Stimulated activated memory B cell treated with anti-CD40 and anti-IgM and Interleukin-4, amounts not matched to agents 10 μg/mL and 1 μg/mL and 100 μg/mL, for 72 hours (primary cell): Measurements from ENCODE around the gene WIPF3.

Experiments
- ATAC-seq: fragments of 150-1000 bp; cut with Tn5 transposase; 2 replicates; pipeline ENCODE4 v1.10.0; 2021
- H3K27ac Mint-ChIP-seq: one replicate; pipeline ENCODE4 v1.8.0; 2022; ENCODE audit warnings: mild to moderate bottlenecking, mixed read lengths
- H3K27me3 Mint-ChIP-seq: one replicate; pipeline ENCODE4 v1.8.0; 2022; ENCODE audit warnings: mixed read lengths
- H3K36me3 Mint-ChIP-seq: one replicate; pipeline ENCODE4 v1.8.0; 2022; ENCODE audit warnings: mixed read lengths
- H3K4me1 Mint-ChIP-seq: one replicate; pipeline ENCODE4 v1.8.0; 2022; ENCODE audit warnings: mixed read lengths
- H3K4me3 Mint-ChIP-seq: one replicate; pipeline ENCODE4 v1.8.0; 2022; ENCODE audit warnings: mild to moderate bottlenecking, moderate library complexity, mixed read lengths
- H3K9me3 Mint-ChIP-seq: one replicate; pipeline ENCODE4 v1.8.0; 2022; ENCODE audit warnings: mixed read lengths

WIPF3 gene

GRCh38 chr7:29853072-29853471, 46.8 kb downstream of the WIPF3 start:
- no peak overlapping the region for H3K27ac Mint-ChIP-seq
- no peaks in the 10 kb centered on the region for H3K4me1 Mint-ChIP-seq
- no peaks in the 10 kb centered on the region for H3K36me3 Mint-ChIP-seq
- peaks cover 23% of the 10 kb centered on the region for H3K27me3 Mint-ChIP-seq
- H3K4me3 Mint-ChIP-seq, result no peak overlapping the region
- no peaks in the 10 kb centered on the region for H3K9me3 Mint-ChIP-seq
- no peak for ATAC-seq

DNA sequence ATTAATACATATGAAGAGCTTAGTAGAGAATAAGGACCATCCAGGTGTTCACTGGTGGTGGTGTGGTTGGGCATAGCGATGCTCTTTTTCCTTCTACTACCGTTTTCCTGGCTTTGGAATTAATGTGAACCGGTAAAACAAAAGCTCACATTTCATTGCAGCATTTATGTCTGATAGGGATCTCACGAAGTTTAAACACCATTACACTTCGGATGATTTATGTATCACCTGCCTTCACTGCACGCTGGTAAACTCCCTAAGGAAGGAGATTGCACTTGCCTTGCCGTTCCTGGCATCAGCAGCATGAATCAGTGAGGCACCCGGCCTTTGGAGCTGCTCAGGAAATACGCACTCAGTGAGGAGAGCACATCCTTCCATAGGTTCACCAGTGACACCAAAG, 47.5 kb downstream of the WIPF3 start:
- H3K27me3 Mint-ChIP-seq, result peaks cover 27% of the 10 kb centered on the region
- H3K4me3 Mint-ChIP-seq, result no peak overlapping the region
- H3K27ac Mint-ChIP-seq, result no peak overlapping the region
- H3K4me1 Mint-ChIP-seq, result no peaks in the 10 kb centered on the region
- ATAC-seq, result no peak
- no peaks in the 10 kb centered on the region for H3K9me3 Mint-ChIP-seq
- no peaks in the 10 kb centered on the region for H3K36me3 Mint-ChIP-seq

- H3K4me1 Mint-ChIP-seq, result no peaks in the 10 kb centered on the region
- no peak overlapping the region for H3K27ac Mint-ChIP-seq
- no peaks in the 10 kb centered on the region for H3K36me3 Mint-ChIP-seq
- peaks cover 32% of the 10 kb centered on the region for H3K27me3 Mint-ChIP-seq
- H3K4me3 Mint-ChIP-seq, result no peak overlapping the region
- ATAC-seq, result no peak
- no peaks in the 10 kb centered on the region for H3K9me3 Mint-ChIP-seq
Measured at GRCh38 chr7:29854257-29854938, 48.1 kb downstream of the WIPF3 start.

DNA sequence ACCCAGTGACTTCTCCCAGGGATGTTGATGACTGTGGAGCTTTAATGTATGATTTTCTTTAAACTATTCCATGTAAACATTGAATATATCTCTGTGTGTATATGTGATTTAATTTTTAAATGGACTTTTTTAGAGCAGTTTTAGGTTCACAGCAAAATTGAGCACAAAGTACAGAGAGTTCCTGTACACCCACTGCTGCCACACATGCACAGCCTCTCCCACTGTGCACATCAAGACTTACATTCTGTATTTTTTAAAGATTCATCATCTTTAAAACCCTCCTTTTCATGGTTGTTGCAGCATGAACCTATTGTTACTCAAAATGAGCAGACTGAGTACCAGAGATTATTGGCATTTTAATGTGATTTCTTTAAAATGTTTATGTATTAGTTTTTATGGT, 51.3 kb downstream of the WIPF3 start:
- Mint-ChIP-seq H3K36me3 (no peaks in the 10 kb centered on the region), H3K4me3 (no peak overlapping the region), H3K27ac (no peak overlapping the region), H3K9me3 (no peaks in the 10 kb centered on the region), H3K4me1 (no peaks in the 10 kb centered on the region), H3K27me3 (peaks cover 23% of the 10 kb centered on the region)
- no peak for ATAC-seq

DNA sequence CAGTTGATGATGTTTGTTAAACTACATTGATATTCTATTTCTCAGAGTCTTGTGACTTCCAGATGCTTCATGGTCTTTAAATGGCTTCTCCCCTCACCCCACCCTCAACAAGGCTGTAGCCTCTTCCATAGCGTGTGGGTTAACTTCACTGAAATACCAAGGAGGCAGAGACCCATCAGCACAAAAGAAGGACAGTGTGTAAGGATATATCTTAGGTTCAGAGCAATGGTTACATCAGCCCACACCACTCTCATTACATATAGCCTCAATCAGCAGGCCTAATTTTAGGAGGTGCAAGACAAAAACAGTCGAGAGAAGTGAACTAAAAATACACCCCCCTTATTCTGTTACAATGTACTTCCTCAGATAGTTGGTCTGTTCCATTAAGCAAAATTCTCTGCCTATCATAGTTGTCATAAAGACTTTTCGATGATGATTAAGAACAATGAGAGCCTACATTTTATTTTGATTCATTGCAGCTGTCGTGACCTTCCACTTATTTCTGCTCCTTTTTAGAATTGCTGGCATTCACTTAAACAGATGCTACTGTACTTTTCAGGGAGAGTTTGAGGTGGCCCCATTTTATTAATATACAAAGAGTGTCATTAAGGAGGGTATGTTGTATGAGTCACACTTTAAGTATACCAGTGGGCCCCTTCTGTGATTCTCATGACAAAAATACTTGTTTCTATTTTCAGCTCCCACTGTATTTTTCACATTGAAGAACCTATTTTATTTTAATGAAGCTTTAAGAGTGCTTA, 52.1 kb downstream of the WIPF3 start:
- no peaks in the 10 kb centered on the region for H3K9me3 Mint-ChIP-seq
- H3K27me3 Mint-ChIP-seq, result peaks cover 23% of the 10 kb centered on the region
- ATAC-seq, result no peak
- H3K27ac Mint-ChIP-seq, result no peak overlapping the region
- no peaks in the 10 kb centered on the region for H3K36me3 Mint-ChIP-seq
- no peak overlapping the region for H3K4me3 Mint-ChIP-seq
- no peaks in the 10 kb centered on the region for H3K4me1 Mint-ChIP-seq

DNA sequence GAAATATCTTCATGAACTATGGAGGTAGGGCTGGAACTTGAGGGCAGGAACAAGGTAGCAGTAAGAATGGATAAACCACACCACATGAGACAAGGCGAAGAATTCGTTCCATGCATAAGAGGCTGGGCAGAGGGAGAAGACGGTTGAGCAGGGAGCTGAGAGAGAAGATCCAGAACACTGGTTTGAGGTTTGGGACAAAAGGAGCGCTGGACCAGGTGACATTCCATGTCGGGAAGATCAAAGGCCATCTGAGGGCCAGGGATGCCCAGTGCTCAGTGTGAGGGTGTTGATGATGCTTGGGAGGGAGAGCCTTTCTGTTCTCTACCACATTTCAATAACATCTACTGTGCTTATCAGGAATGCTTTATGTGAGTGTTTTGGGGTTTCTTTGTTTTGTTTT, 52.8 kb downstream of the WIPF3 start:
- Mint-ChIP-seq H3K4me3 (no peak overlapping the region), H3K27ac (no peak overlapping the region), H3K4me1 (no peaks in the 10 kb centered on the region), H3K27me3 (peaks cover 23% of the 10 kb centered on the region), H3K36me3 (no peaks in the 10 kb centered on the region), H3K9me3 (no peaks in the 10 kb centered on the region)
- no peak for ATAC-seq

DNA sequence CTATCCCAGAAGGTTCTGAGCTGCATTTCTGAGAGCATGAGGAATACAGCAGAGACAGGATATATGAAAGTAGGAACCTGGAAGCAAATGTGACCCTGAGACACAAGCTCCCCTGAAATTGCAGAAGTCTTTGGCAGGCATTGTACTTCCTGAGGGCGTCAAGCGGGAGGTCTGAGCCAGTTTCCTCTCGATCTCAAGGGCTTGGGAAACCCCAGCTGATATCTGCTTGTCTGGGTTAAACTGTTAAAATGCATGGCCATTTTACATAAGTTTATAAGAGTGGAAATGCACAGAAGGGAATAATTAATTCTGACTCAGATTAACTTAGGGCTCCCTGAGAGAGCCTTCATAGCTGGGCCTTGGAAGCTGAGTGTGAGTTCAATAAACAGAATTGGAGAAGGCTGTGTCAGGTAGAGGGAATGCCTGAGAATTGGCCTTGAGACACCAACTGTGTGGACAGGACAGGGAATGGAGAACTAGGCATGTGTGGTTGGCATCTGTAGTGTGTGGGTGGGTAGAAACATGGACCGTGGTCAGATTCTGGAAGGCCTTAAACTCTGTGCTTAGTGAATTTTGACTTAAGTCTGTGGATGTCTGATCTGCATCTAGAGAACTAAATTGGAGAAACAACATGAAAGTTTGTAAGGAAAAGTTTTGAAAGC, 53.3 kb downstream of the WIPF3 start:
- Mint-ChIP-seq H3K36me3 (no peaks in the 10 kb centered on the region), H3K9me3 (no peaks in the 10 kb centered on the region), H3K4me1 (no peaks in the 10 kb centered on the region), H3K4me3 (no peak overlapping the region), H3K27me3 (peaks cover 23% of the 10 kb centered on the region), H3K27ac (no peak overlapping the region)
- ATAC-seq, result no peak

DNA sequence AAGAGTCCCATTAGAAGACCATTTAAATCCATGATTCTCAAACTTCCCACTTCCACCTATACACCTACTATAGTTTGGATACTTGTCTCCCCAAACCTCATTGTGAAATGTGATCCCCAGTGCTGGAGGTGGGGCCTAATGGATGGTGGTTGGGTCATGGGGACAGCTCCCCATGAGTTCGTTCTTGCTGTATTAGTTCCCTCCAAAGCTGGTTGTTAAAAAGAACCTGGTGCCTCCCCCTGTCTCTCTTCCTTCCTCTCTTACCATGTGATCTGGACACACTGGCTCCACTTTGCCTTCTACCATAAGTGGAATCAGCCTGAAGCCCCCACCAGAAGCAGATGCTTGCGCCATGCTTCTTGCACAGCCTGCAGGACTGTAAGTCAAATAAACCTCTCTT, 53.9 kb downstream of the WIPF3 start:
- H3K9me3 Mint-ChIP-seq, result no peaks in the 10 kb centered on the region
- no peak overlapping the region for H3K27ac Mint-ChIP-seq
- H3K4me1 Mint-ChIP-seq, result no peaks in the 10 kb centered on the region
- H3K27me3 Mint-ChIP-seq, result peaks cover 22% of the 10 kb centered on the region
- no peak overlapping the region for H3K4me3 Mint-ChIP-seq
- no peak for ATAC-seq
- H3K36me3 Mint-ChIP-seq, result no peaks in the 10 kb centered on the region

GRCh38 chr7:29861884-29862283, 55.6 kb downstream of the WIPF3 start:
- Mint-ChIP-seq H3K4me3 (no peak overlapping the region), H3K4me1 (no peaks in the 10 kb centered on the region)
- no peak for ATAC-seq

GRCh38 chr7:29864656-29865055, 58.3 kb downstream of the WIPF3 start:
- H3K4me1 Mint-ChIP-seq, result no peaks in the 10 kb centered on the region
- no peak overlapping the region for H3K27ac Mint-ChIP-seq
- H3K9me3 Mint-ChIP-seq, result no peaks in the 10 kb centered on the region
- H3K4me3 Mint-ChIP-seq, result no peak overlapping the region
- no peak for ATAC-seq
- H3K36me3 Mint-ChIP-seq, result no peaks in the 10 kb centered on the region
- peaks cover 18% of the 10 kb centered on the region for H3K27me3 Mint-ChIP-seq

More at GRCh38 chr7:29861884-29862283, 55.6 kb downstream of the WIPF3 start:
- Mint-ChIP-seq H3K27ac (no peak overlapping the region), H3K36me3 (no peaks in the 10 kb centered on the region), H3K9me3 (no peaks in the 10 kb centered on the region), H3K27me3 (peaks cover 9% of the 10 kb centered on the region)

- Mint-ChIP-seq H3K36me3 (no peaks in the 10 kb centered on the region), H3K9me3 (no peaks in the 10 kb centered on the region), H3K4me1 (no peaks in the 10 kb centered on the region), H3K4me3 (no peak overlapping the region), H3K27me3 (peaks cover 26% of the 10 kb centered on the region), H3K27ac (no peak overlapping the region)
- ATAC-seq, result no peak
Measured at GRCh38 chr7:29865526-29865925, 59.2 kb downstream of the WIPF3 start.

GRCh38 chr7:29866490-29866930, 60.2 kb downstream of the WIPF3 start:
- Mint-ChIP-seq H3K36me3 (no peaks in the 10 kb centered on the region), H3K4me1 (no peaks in the 10 kb centered on the region), H3K9me3 (no peaks in the 10 kb centered on the region), H3K27ac (no peak overlapping the region), H3K27me3 (peaks cover 26% of the 10 kb centered on the region), H3K4me3 (no peak overlapping the region)
- no peak for ATAC-seq

GRCh38 chr7:29871787-29872398, 65.6 kb downstream of the WIPF3 start:
- H3K4me3 Mint-ChIP-seq, result no peak overlapping the region
- peaks cover 35% of the 10 kb centered on the region for H3K27me3 Mint-ChIP-seq
- no peaks in the 10 kb centered on the region for H3K4me1 Mint-ChIP-seq
- H3K9me3 Mint-ChIP-seq, result no peaks in the 10 kb centered on the region
- no peak for ATAC-seq
- no peak overlapping the region for H3K27ac Mint-ChIP-seq
- H3K36me3 Mint-ChIP-seq, result no peaks in the 10 kb centered on the region

DNA sequence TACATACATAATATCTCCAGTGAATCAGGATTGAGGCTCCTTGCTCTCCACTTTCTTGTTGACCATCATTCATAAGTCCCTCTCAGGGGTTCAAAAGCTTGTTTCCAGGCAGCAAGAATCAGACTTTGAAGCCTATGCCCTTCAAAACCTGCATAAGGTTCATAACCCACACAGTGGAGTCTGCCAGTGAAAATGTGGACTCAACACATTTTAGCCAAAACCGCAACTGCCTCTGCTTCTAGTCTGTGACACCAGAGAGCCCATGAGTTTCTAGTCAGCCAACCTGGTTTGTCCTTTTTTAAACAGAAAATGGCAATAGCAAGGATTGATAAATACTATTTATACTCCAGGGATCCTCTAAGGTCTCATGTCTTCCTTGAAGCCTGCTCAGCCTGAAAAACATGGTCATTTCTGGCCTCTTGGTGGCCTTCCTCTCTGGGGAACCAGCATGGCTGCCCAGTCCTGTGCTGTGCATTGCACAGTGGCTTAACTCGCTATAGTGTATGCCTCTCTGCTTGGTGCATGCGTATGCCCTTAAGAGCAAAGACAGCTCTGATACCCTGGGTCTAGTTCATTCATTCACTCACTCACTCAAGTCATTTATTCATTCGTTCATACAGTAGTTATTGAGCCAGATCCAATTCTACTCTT, 67.5 kb downstream of the WIPF3 start:
- H3K27me3 Mint-ChIP-seq, result peaks cover 23% of the 10 kb centered on the region
- no peak overlapping the region for H3K27ac Mint-ChIP-seq
- H3K36me3 Mint-ChIP-seq, result no peaks in the 10 kb centered on the region
- H3K9me3 Mint-ChIP-seq, result no peaks in the 10 kb centered on the region
- H3K4me3 Mint-ChIP-seq, result no peak overlapping the region
- H3K4me1 Mint-ChIP-seq, result peaks cover 6% of the 10 kb centered on the region
- no peak for ATAC-seq

GRCh38 chr7:29875741-29876140, 69.4 kb downstream of the WIPF3 start:
- H3K4me1 Mint-ChIP-seq, result peaks cover 6% of the 10 kb centered on the region
- no peaks in the 10 kb centered on the region for H3K36me3 Mint-ChIP-seq
- H3K27ac Mint-ChIP-seq, result no peak overlapping the region
- ATAC-seq, result no peak
- no peak overlapping the region for H3K4me3 Mint-ChIP-seq
- H3K9me3 Mint-ChIP-seq, result no peaks in the 10 kb centered on the region
- peaks cover 8% of the 10 kb centered on the region for H3K27me3 Mint-ChIP-seq
